DND-41 (cell line): ENCODE results near the gene WDR38.

ENCODE experiments used
- CTCF ChIP-seq: IDR thresholded peaks from 2 replicates; pipeline ENCODE4 v1.5.1; 2012; ENCODE audit warnings: borderline replicate concordance, low read length, moderate library complexity, mild to moderate bottlenecking; ENCODE audit not compliant: poor library complexity, severe bottlenecking; ENCODE audit errors: extremely low read depth
- EZH2 ChIP-seq: IDR thresholded peaks from 3 replicates; pipeline ENCODE4 v1.6.1; 2012; ENCODE audit warnings: borderline replicate concordance, low read depth, mild to moderate bottlenecking, moderate library complexity, low read length, inconsistent platforms; ENCODE audit not compliant: severe bottlenecking

GRCh38 chr9:124890179-124890578 is 36.9 kb downstream of the WDR38 start:
- TF ChIP-seq CTCF (no peak), EZH2 (no peak)
